ENCODE data around the gene KDM3A. TPM values are rescaled to one million over a fixed set of nuclear protein-coding genes. Genes with fewer than 3 reads are reported as not detected.

Gene KDM3A
- total and polyA plus RNA-seq, 2 of the 8 experiments (the other 6 are each of a cell fraction or from before 2014, with no cell fraction given) = 15.8 to 29.2 TPM

GRCh38 chr2:86541334-86541733 is 100.2 kb downstream of the KDM3A start (continued):
- no peak for TF ChIP-seq CHD7 (IDR thresholded peaks at IDR 0.05; ENCODE audit: insufficient replicate concordance, low read length)
